HepG2 (cell line): Measurements from ENCODE around the gene ZDHHC16. TPM values are rescaled to one million over a fixed set of nuclear protein-coding genes. Genes with fewer than 3 reads are reported as not detected.
"Not testable (repeated sequence)": the region's sequence is repeated elsewhere in the genome, so short reads cannot be mapped to it uniquely, and the experiment has no call there.

ENCODE experiments used
- ATAC-seq: fragments of 200-7000 bp; cut with Tn5 transposase; 3 replicates; pipeline ENCODE4 v1.9.1; 2020; ENCODE audit warnings: mild to moderate bottlenecking, moderate library complexity
- BruUV-seq: library from RNA; stranded (reverse); fragments of 400-500 nt; replicated peaks from 2 replicates; lab custom pipeline; 2021; lab: Mats Ljungman, UMichigan
- CTCF ChIA-PET: fragments of 300-600 bp; formaldehyde crosslinking; extraction: SDS; loops from one replicate; lab custom pipeline; 2021; ENCODE audit warnings: low total read pairs, inconsistent platforms, low intra/inter-chr PET ratio; lab: Yijun Ruan, JAX
- POLR2A ChIA-PET: fragments of 350-600 bp; sonication (Branson Sonifier 250); formaldehyde crosslinking; loops from one replicate; lab custom pipeline; 2020; ENCODE audit warnings: antibody characterized with exemption, inconsistent platforms; lab: Yijun Ruan, JAX
- DNase-seq: peaks from one replicate; pipeline ENCODE4 v3.0.0-alpha.2; 2015; ENCODE audit warnings: low spot score
- FAIRE-seq: peaks from 3 replicates; lab custom pipeline; 2011; peaks lifted over from hg19 to GRCh38; lab: Jason Lieb, UNC
- H2AFZ ChIP-seq: one replicate; pipeline ENCODE4 v1.6.1; 2011; ENCODE audit warnings: low read length, inconsistent platforms
- H3K27ac ChIP-seq: fragments of 300-600 bp; 3 replicates; pipeline ENCODE4 v1.8.0; 2011; ENCODE audit warnings: mixed run types, mild to moderate bottlenecking, mixed read lengths, low read length, inconsistent platforms; ENCODE audit not compliant: insufficient read depth; ENCODE audit errors: extremely low read length
- H3K27me3 ChIP-seq, 2 experiments: fragments of 200-600 bp in 1 of 2; 2 replicates in 1 of 2; 3 replicates in 1 of 2; pipeline versions ENCODE4 v1.6.0 to v1.8.0; 2011; ENCODE audit warnings: low read length in 2 of 2, mild to moderate bottlenecking in 2 of 2, moderate library complexity in 2 of 2, inconsistent platforms in 1 of 2; ENCODE audit not compliant: insufficient read depth in 2 of 2, control insufficient read depth in 1 of 2
- H3K36me3 ChIP-seq, 2 experiments: fragments of 200-600 bp in 1 of 2; replicated peaks in 1 of 2; 2 replicates in 1 of 2; 3 replicates in 1 of 2; pipeline versions ENCODE4 v1.5.1 to v1.8.0; 2011; ENCODE audit warnings: low read length in 2 of 2, inconsistent platforms in 1 of 2; ENCODE audit not compliant: insufficient read depth in 2 of 2, control insufficient read depth in 1 of 2
- H3K4me1 ChIP-seq: 2 replicates; pipeline ENCODE4 v1.5.1; 2012; ENCODE audit warnings: low read length, inconsistent platforms; ENCODE audit not compliant: insufficient read depth
- H3K4me2 ChIP-seq: 2 replicates; pipeline ENCODE4 v1.6.0; 2011; ENCODE audit warnings: low read depth, low read length, inconsistent platforms
- H3K4me3 ChIP-seq, 3 experiments: fragments of 200-600 bp in 1 of 3; sonication (generic), shearing (Covaris generic) in 1 of 3; replicated peaks in 1 of 3; 2 replicates each; pipeline ENCODE4 v1.5.1; 2011 to 2016; ENCODE audit warnings: low read length in 3 of 3, inconsistent platforms in 2 of 3, low read depth in 2 of 3, mild to moderate bottlenecking in 2 of 3, control low read depth in 1 of 3, mixed read lengths in 1 of 3; ENCODE audit not compliant: insufficient read depth in 1 of 3
- H3K79me2 ChIP-seq: one replicate; pipeline ENCODE4 v1.6.1; 2011; ENCODE audit warnings: low read length, inconsistent platforms; ENCODE audit not compliant: insufficient read depth
- H3K9ac ChIP-seq: 2 replicates; pipeline ENCODE4 v1.6.0; 2011; ENCODE audit warnings: mild to moderate bottlenecking, low read depth, low read length, inconsistent platforms; ENCODE audit not compliant: insufficient read depth
- H3K9me3 ChIP-seq: 2 replicates; pipeline ENCODE4 v1.5.1; 2012; ENCODE audit warnings: mild to moderate bottlenecking, low read length
- H4K20me1 ChIP-seq: 2 replicates; pipeline ENCODE4 v1.6.0; 2011; ENCODE audit warnings: inconsistent platforms, mild to moderate bottlenecking, low read length, moderate library complexity; ENCODE audit not compliant: insufficient read depth
- PAWR ChIP-seq: sonication (generic); formaldehyde crosslinking; IDR thresholded peaks from 2 replicates; pipeline ENCODE4 v1.4.0; 2020; ENCODE audit warnings: missing genetic modification reagents, mild to moderate bottlenecking, borderline replicate concordance
- ZNF646 ChIP-seq: sonication (generic); formaldehyde crosslinking; IDR thresholded peaks from 2 replicates; pipeline ENCODE4 v1.9.0; 2021; ENCODE audit warnings: mild to moderate bottlenecking, missing genetic modification reagents
- WGBS: methylation state at CpG from one replicate; pipeline ENCODE4 v1.1.6; 2017; ENCODE audit warnings: low lambda C conversion rate; 5-methylcytosine and 5-hydroxymethylcytosine counted together
- in situ Hi-C: cut with HindIII; loops from 2 replicates; pipeline ENCODE4 v1.10.0; 2017; ENCODE audit warnings: low pct_unique_long_range_greater_than_20kb; ENCODE audit not compliant: extremely low pct_ligation_motif_present
- intact Hi-C: fragments of 100-400 bp; cut with micrococcal nuclease; formaldehyde crosslinking; loops from one replicate; pipeline ENCODE4 v1.10.0; 2022; ENCODE audit not compliant: unreplicated experiment
- polyA plus RNA-seq, 8 experiments: library from polyadenylated mRNA; depleted of rRNA in 3 of 8; stranded (reverse) in 7 of 8; unstranded in 1 of 8; fragments of >200 nt; fragmentation: Illumina TruSeq in 4 of 8; extraction: Trizol in 4 of 8; gene quantifications; 2 replicates each; pipeline versions ENCODE4 v1.2.1 to v1.2.3, GENCODE V29; 2011 to 2016; ENCODE audit warnings: low read depth in 4 of 8, missing spikeins in 1 of 8, mixed read lengths in 1 of 8; ENCODE audit not compliant: insufficient read depth in 1 of 8
- total RNA-seq, 5 experiments: library from RNA; depleted of rRNA; stranded (reverse); fragments of >200 nt; fragmentation: Illumina TruSeq; extraction: Trizol; gene quantifications; 2 replicates each; pipeline ENCODE4 v1.2.3, GENCODE V29; 2016; ENCODE audit warnings: low read depth in 1 of 5

The ZDHHC16 gene
- total and polyA plus RNA-seq, 2 of the 13 experiments (the other 11 are each of a cell fraction or from before 2014, with no cell fraction given): 40.8 to 41.8 TPM

GRCh38 chr10:97468162-97468561 lies 22.2 kb downstream of the ZDHHC16 start (continued):
- TF ChIP-seq PAWR (CRISPR knock-in tag) (no peak), ZNF646 (CRISPR knock-in tag) (no peak)

- Histone ChIP-seq H3K4me1 (peaks cover 18% of the 10 kb centered on the region), H3K36me3 (peaks cover 38 to 75% of the 10 kb centered on the region in 2 experiments)
- intact Hi-C loops, in situ Hi-C loops, FAIRE-seq, ATAC-seq, H4K20me1 ChIP-seq, BruUV-seq, H3K9me3 ChIP-seq, CTCF ChIA-PET, H3K27me3 ChIP-seq, POLR2A ChIA-PET, H3K27ac ChIP-seq, H3K4me3 ChIP-seq, H3K4me2 ChIP-seq, H2AFZ ChIP-seq, DNase-seq, H3K9ac ChIP-seq, H3K79me2 ChIP-seq: not testable (repeated sequence)
- WGBS: 89% methylated on average over 7 of the region's 12 CpGs
Observed at GRCh38 chr10:97468781-97469180, 22.8 kb downstream of the ZDHHC16 start.
